ENCODE results near the gene RERE.

- TF ChIP-seq EZH2 (IDR thresholded peaks at IDR 0.05) (no peak), POLR2AphosphoS5 (IDR thresholded peaks at IDR 0.05; ENCODE audit: borderline replicate concordance, low read depth, low read length) (no peak), FOXP2 (optimal IDR thresholded peaks at IDR 0.05; ENCODE audit: control extremely low read depth, extremely low read length, insufficient read depth) (no peak)
Measured at GRCh38 chr1:8352886-8353785, 464.3 kb downstream of the RERE start.

All from SK-N-MC (cell line).